OCI-LY1 (cell line): Measurements from ENCODE around the gene PSAP.

Experiments used
- CTCF ChIP-seq: fragments of 200-600 bp; sonication (generic), shearing (Covaris generic); IDR thresholded peaks from 2 replicates; pipeline ENCODE4 v1.5.1; 2017; ENCODE audit warnings: mild to moderate bottlenecking, antibody characterized with exemption, low read length, moderate library complexity, mixed read lengths
- EZH2 ChIP-seq: fragments of 200-600 bp; sonication (generic), shearing (Covaris generic); IDR thresholded peaks from 2 replicates; pipeline ENCODE4 v1.8.0; 2017; ENCODE audit warnings: borderline replicate concordance, mixed run types, mild to moderate bottlenecking, antibody characterized with exemption, low read length, moderate library complexity, mixed read lengths

DNA sequence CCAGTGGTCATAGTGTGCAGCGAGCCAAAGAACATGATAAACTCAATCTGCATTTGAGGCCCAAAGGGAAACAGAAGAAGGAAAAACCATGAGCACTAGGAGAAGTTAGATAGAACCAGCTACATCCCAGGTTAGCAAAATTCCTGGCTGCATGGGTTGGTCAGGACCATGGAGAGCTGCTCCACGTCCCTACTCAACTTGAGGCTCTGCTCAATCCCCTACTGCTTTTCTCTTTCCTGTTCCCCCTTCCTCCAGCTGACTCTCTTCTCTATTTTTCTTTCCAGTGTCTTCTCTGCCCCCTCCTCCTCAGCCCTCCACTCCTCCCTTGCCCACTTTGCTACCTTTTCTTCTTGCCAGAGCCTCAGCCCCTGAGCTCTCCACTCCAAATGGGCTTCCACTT lies 55.8 kb downstream of the PSAP start:
- TF ChIP-seq CTCF (no peak), EZH2 (no peak)
